Upper lobe of left lung (tissue), 4 donors: Measurements from ENCODE around the gene NUDT13.

Experiments
- CTCF ChIP-seq, 6 experiments: fragments of 450-650 bp in 4 of 6; fragments of 200-600 bp in 2 of 6; sonication (generic) in 2 of 6; IDR thresholded peaks; one replicate each; pipeline ENCODE4 v1.5.1; 2016 to 2019; ENCODE audit warnings: antibody characterized with exemption in 6 of 6
- POLR2A ChIP-seq, 4 donors: fragments of 450-650 bp; IDR thresholded peaks; one replicate each; pipeline ENCODE4 v1.5.1; 2016 to 2017; ENCODE audit warnings: antibody characterized with exemption in 4 of 4, mild to moderate bottlenecking in 2 of 4
- POLR2AphosphoS5 ChIP-seq, 2 donors: sonication (generic); formaldehyde crosslinking; IDR thresholded peaks; one replicate each; pipeline ENCODE4 v1.5.1; 2017; ENCODE audit warnings: antibody characterized with exemption in 2 of 2

- TF ChIP-seq CTCF (IDR thresholded peaks at IDR 0.05) (no peak), POLR2A (IDR thresholded peaks at IDR 0.05) (no peak), POLR2AphosphoS5 (IDR thresholded peaks at IDR 0.05) (no peak)
Observed at GRCh38 chr10:73119952-73120351, 9.7 kb downstream of the NUDT13 start.
